ENCODE data around the gene AGTRAP.

- TF ChIP-seq POLR2A (IDR thresholded peaks at IDR 0.05): no peak
- no peak for TF ChIP-seq CTCF (IDR thresholded peaks at IDR 0.05)
Observed at GRCh38 chr1:11780380-11781147, 44.6 kb downstream of the AGTRAP start.
